Measurements from ENCODE around the gene TTC28. TPM values are rescaled to one million over a fixed set of nuclear protein-coding genes. Genes with fewer than 3 reads are reported as not detected.

Gene TTC28
- total RNA-seq, 1 donor from 2014 or later = 1.3 TPM

- H3K4me1 Mint-ChIP-seq = peaks cover 2% of the 10 kb centered on the region
- no peak for DNase-seq
- H3K36me3 Mint-ChIP-seq (ENCODE audit: low read depth) = no peaks in the 10 kb centered on the region
- intact Hi-C loops (cut with micrococcal nuclease) = no loop called here
- no peak overlapping the region for H3K27ac Mint-ChIP-seq
- peaks cover 7% of the 10 kb centered on the region for H3K9me3 Mint-ChIP-seq
- H3K27me3 Mint-ChIP-seq = peaks cover 6% of the 10 kb centered on the region
- H3K4me3 Mint-ChIP-seq = no peak overlapping the region
Observed at GRCh38 chr22:28058036-28058435, 621.6 kb downstream of the TTC28 start.

GRCh38 chr22:28054819-28055208 lies 624.8 kb downstream of the TTC28 start:
- no peaks in the 10 kb centered on the region for H3K9me3 Mint-ChIP-seq
- intact Hi-C loops (cut with micrococcal nuclease) = no loop called here
- DNase-seq = no peak

GRCh38 chr22:28053896-28054818 lies 625.5 kb downstream of the TTC28 start:
- H3K4me3 Mint-ChIP-seq = no peak overlapping the region
- no peak overlapping the region for H3K27ac Mint-ChIP-seq
- intact Hi-C loops (cut with micrococcal nuclease) = loop anchor here (2.0 kb wide), 1 partner anchor 389 kb away; no protein-coding TSS in a partner anchor
- DNase-seq = no peak
- H3K9me3 Mint-ChIP-seq = no peaks in the 10 kb centered on the region
- H3K27me3 Mint-ChIP-seq = peaks cover 4% of the 10 kb centered on the region
- no peaks in the 10 kb centered on the region for H3K36me3 Mint-ChIP-seq (ENCODE audit: low read depth)
- no peaks in the 10 kb centered on the region for H3K4me1 Mint-ChIP-seq

More at GRCh38 chr22:28054819-28055208, 624.8 kb downstream of the TTC28 start:
- Mint-ChIP-seq H3K4me3 (no peak overlapping the region), H3K27ac (no peak overlapping the region), H3K36me3 (ENCODE audit: low read depth) (no peaks in the 10 kb centered on the region), H3K27me3 (peaks cover 4% of the 10 kb centered on the region), H3K4me1 (no peaks in the 10 kb centered on the region)

- no peaks in the 10 kb centered on the region for H3K9me3 Mint-ChIP-seq
- no peak overlapping the region for H3K4me3 Mint-ChIP-seq
- H3K36me3 Mint-ChIP-seq (ENCODE audit: low read depth) = no peaks in the 10 kb centered on the region
- no peaks in the 10 kb centered on the region for H3K27me3 Mint-ChIP-seq
- no peak overlapping the region for H3K27ac Mint-ChIP-seq
- no peak for DNase-seq
- intact Hi-C loops (cut with micrococcal nuclease) = loop anchor here (2.0 kb wide), 1 partner anchor 390 kb away; no protein-coding TSS in a partner anchor
- H3K4me1 Mint-ChIP-seq = no peaks in the 10 kb centered on the region
Observed at GRCh38 chr22:28052825-28053269, 626.8 kb downstream of the TTC28 start.

GRCh38 chr22:28051787-28052356 lies 627.8 kb downstream of the TTC28 start:
- Mint-ChIP-seq H3K4me3 (no peak overlapping the region), H3K4me1 (no peaks in the 10 kb centered on the region), H3K27ac (no peak overlapping the region), H3K9me3 (no peaks in the 10 kb centered on the region), H3K27me3 (no peaks in the 10 kb centered on the region), H3K36me3 (ENCODE audit: low read depth) (no peaks in the 10 kb centered on the region)
- DNase-seq = peak; percentile 72
- intact Hi-C loops (cut with micrococcal nuclease) = loop anchor here (1.0 to 2.0 kb wide), 2 partner anchors 391 to 542 kb away; no protein-coding TSS in a partner anchor

- H3K27me3 Mint-ChIP-seq = no peaks in the 10 kb centered on the region
- no peak overlapping the region for H3K4me3 Mint-ChIP-seq
- H3K36me3 Mint-ChIP-seq (ENCODE audit: low read depth) = no peaks in the 10 kb centered on the region
- intact Hi-C loops (cut with micrococcal nuclease) = loop anchor here (1.0 kb wide), 1 partner anchor 543 kb away; no protein-coding TSS in a partner anchor
- H3K9me3 Mint-ChIP-seq = no peaks in the 10 kb centered on the region
- DNase-seq = no peak
- no peak overlapping the region for H3K27ac Mint-ChIP-seq
- H3K4me1 Mint-ChIP-seq = no peaks in the 10 kb centered on the region
Observed at GRCh38 chr22:28051091-28051786, 628.4 kb downstream of the TTC28 start.

GRCh38 chr22:28048529-28048928 lies 631.1 kb downstream of the TTC28 start:
- Mint-ChIP-seq H3K4me3 (no peak overlapping the region), H3K36me3 (ENCODE audit: low read depth) (no peaks in the 10 kb centered on the region), H3K4me1 (no peaks in the 10 kb centered on the region), H3K9me3 (no peaks in the 10 kb centered on the region), H3K27ac (no peak overlapping the region), H3K27me3 (no peaks in the 10 kb centered on the region)
- no peak for DNase-seq
- intact Hi-C loops (cut with micrococcal nuclease) = no loop called here

GRCh38 chr22:28047740-28048139 lies 631.9 kb downstream of the TTC28 start:
- Mint-ChIP-seq H3K4me1 (no peaks in the 10 kb centered on the region), H3K4me3 (no peak overlapping the region), H3K9me3 (no peaks in the 10 kb centered on the region), H3K27ac (no peak overlapping the region), H3K36me3 (ENCODE audit: low read depth) (no peaks in the 10 kb centered on the region), H3K27me3 (no peaks in the 10 kb centered on the region)
- intact Hi-C loops (cut with micrococcal nuclease) = no loop called here
- no peak for DNase-seq

- DNase-seq = no peak
- H3K36me3 Mint-ChIP-seq (ENCODE audit: low read depth) = no peaks in the 10 kb centered on the region
- no peaks in the 10 kb centered on the region for H3K4me1 Mint-ChIP-seq
- no peak overlapping the region for H3K27ac Mint-ChIP-seq
- no peak overlapping the region for H3K4me3 Mint-ChIP-seq
- no peaks in the 10 kb centered on the region for H3K9me3 Mint-ChIP-seq
- intact Hi-C loops (cut with micrococcal nuclease) = no loop called here
- peaks cover 2% of the 10 kb centered on the region for H3K27me3 Mint-ChIP-seq
Observed at GRCh38 chr22:28046100-28046499, 633.5 kb downstream of the TTC28 start.

GRCh38 chr22:28044546-28045173 lies 635.0 kb downstream of the TTC28 start:
- H3K27ac Mint-ChIP-seq = no peak overlapping the region
- H3K4me3 Mint-ChIP-seq = no peak overlapping the region
- H3K4me1 Mint-ChIP-seq = no peaks in the 10 kb centered on the region
- DNase-seq = no peak
- peaks cover 7% of the 10 kb centered on the region for H3K27me3 Mint-ChIP-seq
- peaks cover 4% of the 10 kb centered on the region for H3K9me3 Mint-ChIP-seq
- no peaks in the 10 kb centered on the region for H3K36me3 Mint-ChIP-seq (ENCODE audit: low read depth)
- intact Hi-C loops (cut with micrococcal nuclease) = no loop called here

GRCh38 chr22:28043266-28043665 lies 636.4 kb downstream of the TTC28 start:
- Mint-ChIP-seq H3K36me3 (ENCODE audit: low read depth) (no peaks in the 10 kb centered on the region), H3K27me3 (peaks cover 7% of the 10 kb centered on the region)
- intact Hi-C loops (cut with micrococcal nuclease) = no loop called here

GRCh38 chr22:28034760-28035401 lies 644.8 kb downstream of the TTC28 start:
- no peaks in the 10 kb centered on the region for H3K4me1 Mint-ChIP-seq
- H3K4me3 Mint-ChIP-seq = no peak overlapping the region
- no peak overlapping the region for H3K27ac Mint-ChIP-seq
- peaks cover 10% of the 10 kb centered on the region for H3K27me3 Mint-ChIP-seq
- DNase-seq = no peak
- peaks cover 4% of the 10 kb centered on the region for H3K9me3 Mint-ChIP-seq
- intact Hi-C loops (cut with micrococcal nuclease) = no loop called here
- H3K36me3 Mint-ChIP-seq (ENCODE audit: low read depth) = no peaks in the 10 kb centered on the region

More at GRCh38 chr22:28043266-28043665, 636.4 kb downstream of the TTC28 start:
- Mint-ChIP-seq H3K27ac (no peak overlapping the region), H3K4me3 (no peak overlapping the region), H3K9me3 (peaks cover 4% of the 10 kb centered on the region), H3K4me1 (no peaks in the 10 kb centered on the region)
- DNase-seq = no peak

- intact Hi-C loops (cut with micrococcal nuclease) = no loop called here
- no peaks in the 10 kb centered on the region for H3K36me3 Mint-ChIP-seq (ENCODE audit: low read depth)
- peaks cover 4% of the 10 kb centered on the region for H3K9me3 Mint-ChIP-seq
- no peak overlapping the region for H3K27ac Mint-ChIP-seq
- H3K27me3 Mint-ChIP-seq = peaks cover 10% of the 10 kb centered on the region
- no peak overlapping the region for H3K4me3 Mint-ChIP-seq
- no peak for DNase-seq
- no peaks in the 10 kb centered on the region for H3K4me1 Mint-ChIP-seq
Observed at GRCh38 chr22:28034145-28034759, 645.4 kb downstream of the TTC28 start.
